K562 (cell line): ENCODE results near the gene MPC1. TPM values are rescaled to one million over a fixed set of nuclear protein-coding genes. Genes with fewer than 3 reads are reported as not detected.

Experiments
- BHLHE40 ChIP-seq: IDR thresholded peaks from 2 replicates; pipeline ENCODE4 v1.6.1; 2011; ENCODE audit warnings: low read length, improper control_type of control experiment
- BRCA1 ChIP-seq, 2 experiments: fragments of 450-650 bp in 1 of 2; sonication (generic) in 1 of 2; formaldehyde crosslinking in 1 of 2; IDR thresholded peaks; 2 replicates each; pipeline versions ENCODE4 v1.5.0 to v1.6.1; 2017 to 2020; ENCODE audit warnings: mild to moderate bottlenecking in 1 of 2, missing genetic modification reagents in 1 of 2
- FOSL1 ChIP-seq: fragments of 200-800 bp; sonication (Bioruptor generic); conservative IDR thresholded peaks from 2 replicates; pipeline ENCODE4 v1.6.1; 2016; ENCODE audit warnings: missing genetic modification characterization, missing compliant biosample characterization
- GTF3C2 ChIP-seq: IDR thresholded peaks from 3 replicates; pipeline ENCODE4 v1.6.1; 2011; ENCODE audit warnings: borderline replicate concordance, mild to moderate bottlenecking, moderate library complexity; ENCODE audit not compliant: insufficient read length; ENCODE audit errors: extremely low read depth
- HDAC8 ChIP-seq: fragments of 450-650 bp; IDR thresholded peaks from 2 replicates; pipeline ENCODE4 v1.6.1; 2016; ENCODE audit warnings: mild to moderate bottlenecking, missing genetic modification characterization, moderate library complexity, missing compliant biosample characterization
- HIVEP1 ChIP-seq: fragments of 250-450 bp; sonication (Bioruptor Pico); IDR thresholded peaks from 2 replicates; pipeline ENCODE4 v1.4.0; 2020; ENCODE audit warnings: mild to moderate bottlenecking
- NFIC ChIP-seq: fragments of 450-650 bp; IDR thresholded peaks from 2 replicates; pipeline ENCODE4 v1.6.1; 2017; ENCODE audit warnings: mild to moderate bottlenecking, inconsistent platforms
- PYGO2 ChIP-seq: fragments of 450-650 bp; IDR thresholded peaks from 2 replicates; pipeline ENCODE4 v1.6.1; 2016; ENCODE audit warnings: mild to moderate bottlenecking, missing genetic modification characterization, moderate library complexity, missing compliant biosample characterization
- SIN3A ChIP-seq, 2 experiments: fragments of 150-350 bp in 1 of 2; IDR thresholded peaks; 2 replicates each; pipeline ENCODE4 v1.6.1; 2011 to 2016; ENCODE audit warnings: borderline replicate concordance in 2 of 2, low read depth in 2 of 2, low read length in 2 of 2, mild to moderate bottlenecking in 2 of 2, moderate library complexity in 2 of 2; ENCODE audit not compliant: control insufficient read depth in 1 of 2
- SMAD1 ChIP-seq: fragments of 150-350 bp; IDR thresholded peaks from 2 replicates; pipeline ENCODE4 v1.6.1; 2014; ENCODE audit warnings: low read length, low read depth; ENCODE audit not compliant: partially characterized antibody
- SNRNP70 ChIP-seq: fragments of 200-400 bp; formaldehyde crosslinking; optimal IDR thresholded peaks from 2 replicates; pipeline ENCODE3; 2017; ENCODE audit warnings: low read depth, low read length
- TFAM ChIP-seq: fragments of 250-450 bp; sonication (Bioruptor Pico); conservative IDR thresholded peaks from 2 replicates; pipeline ENCODE4 v1.5.0; 2021; ENCODE audit warnings: mild to moderate bottlenecking, moderate library complexity
- TFAP4 ChIP-seq: sonication (generic); formaldehyde crosslinking; IDR thresholded peaks from 2 replicates; pipeline ENCODE4 v1.8.0; 2022; ENCODE audit warnings: missing genetic modification reagents, mild to moderate bottlenecking, moderate library complexity, borderline replicate concordance
- U2AF1 ChIP-seq: fragments of 200-400 bp; formaldehyde crosslinking; optimal IDR thresholded peaks from 2 replicates; pipeline ENCODE3; 2017; ENCODE audit warnings: mild to moderate bottlenecking, low read depth, low read length, moderate library complexity
- YY1 ChIP-seq, 3 experiments: IDR thresholded peaks; 2 replicates each; pipeline ENCODE4 v1.6.1; 2011; ENCODE audit warnings: low read length in 2 of 3, mild to moderate bottlenecking in 2 of 3, moderate library complexity in 2 of 3, borderline replicate concordance in 1 of 3, control low read depth in 1 of 3, low read depth in 1 of 3; ENCODE audit not compliant: insufficient read depth in 3 of 3, insufficient replicate concordance in 2 of 3, control insufficient read depth in 1 of 3, insufficient read length in 1 of 3; ENCODE audit errors: extremely low read depth in 1 of 3
- ZNF175 ChIP-seq: fragments of 200-800 bp; sonication (Bioruptor generic); IDR thresholded peaks from 2 replicates; pipeline ENCODE4 v1.6.1; 2016; ENCODE audit warnings: low read depth, mild to moderate bottlenecking, missing genetic modification characterization, missing compliant biosample characterization
- polyA plus RNA-seq, 8 experiments: library from polyadenylated mRNA; depleted of rRNA in 4 of 8; stranded (reverse) in 5 of 8; unstranded in 3 of 8; fragments of >200 nt; fragmentation: Nextera tagmentation in 2 of 8; fragmentation: Illumina TruSeq in 1 of 8; extraction: Ambion mirVana in 2 of 8; extraction: Trizol in 1 of 8; gene quantifications; 2 replicates each; pipeline versions ENCODE4 v1.2.1 to v1.2.3, GENCODE V29; 2011 to 2014; ENCODE audit warnings: inconsistent platforms in 1 of 8, missing spikeins in 1 of 8
- total RNA-seq, 7 experiments: library from RNA; depleted of rRNA in 6 of 7; stranded (reverse); fragments of >200 nt in 6 of 7; fragmentation: Illumina TruSeq in 2 of 7; extraction: Trizol in 2 of 7; gene quantifications; 2 replicates each; pipeline versions ENCODE4 v1.2.1 to v1.2.3, GENCODE V29; 2011 to 2021; ENCODE audit warnings: low replicate concordance in 1 of 7
- TF ChIP-seq, protein P1 (sequence below): sonication (generic); formaldehyde crosslinking; IDR thresholded peaks from 2 replicates; pipeline ENCODE4 v1.8.0; 2023; ENCODE audit warnings: mild to moderate bottlenecking, missing genetic modification reagents

Gene MPC1
- total and polyA plus RNA-seq, 9 of the 15 experiments (the other 6 are each of a cell fraction or from before 2014, with no cell fraction given) = 78.6 to 185 (median 138) TPM

DNA sequence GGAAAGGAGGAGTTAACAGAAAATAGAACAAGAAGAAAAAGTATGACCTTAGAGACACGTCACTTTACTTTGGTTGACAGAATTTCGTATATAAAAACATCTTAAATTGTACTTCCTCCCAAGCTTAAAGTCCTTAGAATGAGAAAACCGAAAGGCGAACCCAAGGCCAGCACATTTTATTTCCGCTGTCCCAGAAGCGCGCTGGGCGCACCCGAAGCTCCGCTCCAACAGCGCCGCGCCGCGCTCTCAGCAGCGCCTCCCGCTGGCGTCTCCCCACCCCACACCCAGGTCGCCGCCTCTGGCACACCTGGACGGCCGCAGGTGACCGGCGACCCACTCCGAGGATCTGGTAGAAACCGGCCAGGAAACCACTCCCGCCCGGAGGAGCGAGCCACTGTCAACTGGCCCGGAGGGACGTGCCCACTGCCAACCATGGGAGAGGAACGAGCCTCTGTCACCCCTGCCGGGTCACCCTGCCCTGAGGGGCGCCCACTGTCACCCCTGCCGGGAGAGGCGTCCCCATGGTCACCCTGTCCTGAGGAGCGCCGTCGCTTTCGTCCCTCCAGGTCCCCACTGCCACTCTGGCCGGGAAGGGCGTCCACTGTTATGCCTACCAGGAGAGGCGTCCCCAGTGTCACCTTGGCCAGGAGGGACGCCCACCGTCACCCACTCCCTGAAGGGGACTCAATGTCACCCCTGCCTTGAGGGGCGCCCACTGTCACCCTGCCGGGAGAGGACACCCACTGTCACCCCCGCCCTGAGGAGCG is 824 bp downstream of the MPC1 start (continued):
- 0 out of 2 replicates have a peak, but pooled peaks have one; percentile 7 for TF ChIP-seq NFIC
- no peak for TF ChIP-seq U2AF1
- peak; percentile 78 for TF ChIP-seq TFAP4 (CRISPR knock-in tag)
- peak; percentile 67 to 72; a peak in 2 of 4 replicates for TF ChIP-seq SIN3A (IDR thresholded peaks at IDR 0.05; ENCODE audit: borderline replicate concordance in 2 of 2, control insufficient read depth in 1 of 2, low read depth in 2 of 2, low read length in 2 of 2)
- no peak for TF ChIP-seq TFAM (CRISPR knock-in tag)
- TF ChIP-seq SMAD1 = peak; percentile 38
- no peak for TF ChIP-seq HIVEP1 (CRISPR knock-in tag)
- TF ChIP-seq BRCA1 (IDR thresholded peaks at IDR 0.05) = no peak
- TF ChIP-seq BRCA1 (CRISPR knock-in tag; IDR thresholded peaks at IDR 0.05) = no peak
- no peak for TF ChIP-seq FOSL1
- TF ChIP-seq ZNF175 = peak; percentile 48; the same call in 1 of the 2 replicates
- TF ChIP-seq BHLHE40 = peak; percentile 66
- TF ChIP-seq HDAC8 (tag) = no peak
- no peak for TF ChIP-seq SNRNP70
- peak in 2 of 3 experiments; percentile 46 to 54 for TF ChIP-seq YY1 (IDR thresholded peaks at IDR 0.05; ENCODE audit: borderline replicate concordance in 1 of 3, control insufficient read depth in 1 of 3, extremely low read depth in 1 of 3, insufficient read depth in 3 of 3, insufficient read length in 1 of 3, insufficient replicate concordance in 2 of 3, low read depth in 1 of 3, low read length in 2 of 3)
- TF ChIP-seq PYGO2 (tag) = no peak
- peak; percentile 16 for TF ChIP-seq GTF3C2
- TF ChIP-seq, protein P1, sequence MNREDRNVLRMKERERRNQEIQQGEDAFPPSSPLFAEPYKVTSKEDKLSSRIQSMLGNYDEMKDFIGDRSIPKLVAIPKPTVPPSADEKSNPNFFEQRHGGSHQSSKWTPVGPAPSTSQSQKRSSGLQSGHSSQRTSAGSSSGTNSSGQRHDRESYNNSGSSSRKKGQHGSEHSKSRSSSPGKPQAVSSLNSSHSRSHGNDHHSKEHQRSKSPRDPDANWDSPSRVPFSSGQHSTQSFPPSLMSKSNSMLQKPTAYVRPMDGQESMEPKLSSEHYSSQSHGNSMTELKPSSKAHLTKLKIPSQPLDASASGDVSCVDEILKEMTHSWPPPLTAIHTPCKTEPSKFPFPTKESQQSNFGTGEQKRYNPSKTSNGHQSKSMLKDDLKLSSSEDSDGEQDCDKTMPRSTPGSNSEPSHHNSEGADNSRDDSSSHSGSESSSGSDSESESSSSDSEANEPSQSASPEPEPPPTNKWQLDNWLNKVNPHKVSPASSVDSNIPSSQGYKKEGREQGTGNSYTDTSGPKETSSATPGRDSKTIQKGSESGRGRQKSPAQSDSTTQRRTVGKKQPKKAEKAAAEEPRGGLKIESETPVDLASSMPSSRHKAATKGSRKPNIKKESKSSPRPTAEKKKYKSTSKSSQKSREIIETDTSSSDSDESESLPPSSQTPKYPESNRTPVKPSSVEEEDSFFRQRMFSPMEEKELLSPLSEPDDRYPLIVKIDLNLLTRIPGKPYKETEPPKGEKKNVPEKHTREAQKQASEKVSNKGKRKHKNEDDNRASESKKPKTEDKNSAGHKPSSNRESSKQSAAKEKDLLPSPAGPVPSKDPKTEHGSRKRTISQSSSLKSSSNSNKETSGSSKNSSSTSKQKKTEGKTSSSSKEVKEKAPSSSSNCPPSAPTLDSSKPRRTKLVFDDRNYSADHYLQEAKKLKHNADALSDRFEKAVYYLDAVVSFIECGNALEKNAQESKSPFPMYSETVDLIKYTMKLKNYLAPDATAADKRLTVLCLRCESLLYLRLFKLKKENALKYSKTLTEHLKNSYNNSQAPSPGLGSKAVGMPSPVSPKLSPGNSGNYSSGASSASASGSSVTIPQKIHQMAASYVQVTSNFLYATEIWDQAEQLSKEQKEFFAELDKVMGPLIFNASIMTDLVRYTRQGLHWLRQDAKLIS (CRISPR knock-in tag) = no peak
